Stimulated activated CD8-positive, alpha-beta memory T cell treated with anti-CD3 and anti-CD28 coated beads, Interleukin-15, amount 100 ng/mL, for 24 hours (primary cell): Measurements from ENCODE around the gene ASTN2.

ENCODE experiments used
- DNase-seq: peaks from one replicate; pipeline ENCODE4 v3.0.0-alpha.2; 2020; ENCODE audit warnings: low read depth

ASTN2 gene

GRCh38 chr9:116422119-116422979 lies 992.5 kb downstream of the ASTN2 start:
- no peak for DNase-seq

DNA sequence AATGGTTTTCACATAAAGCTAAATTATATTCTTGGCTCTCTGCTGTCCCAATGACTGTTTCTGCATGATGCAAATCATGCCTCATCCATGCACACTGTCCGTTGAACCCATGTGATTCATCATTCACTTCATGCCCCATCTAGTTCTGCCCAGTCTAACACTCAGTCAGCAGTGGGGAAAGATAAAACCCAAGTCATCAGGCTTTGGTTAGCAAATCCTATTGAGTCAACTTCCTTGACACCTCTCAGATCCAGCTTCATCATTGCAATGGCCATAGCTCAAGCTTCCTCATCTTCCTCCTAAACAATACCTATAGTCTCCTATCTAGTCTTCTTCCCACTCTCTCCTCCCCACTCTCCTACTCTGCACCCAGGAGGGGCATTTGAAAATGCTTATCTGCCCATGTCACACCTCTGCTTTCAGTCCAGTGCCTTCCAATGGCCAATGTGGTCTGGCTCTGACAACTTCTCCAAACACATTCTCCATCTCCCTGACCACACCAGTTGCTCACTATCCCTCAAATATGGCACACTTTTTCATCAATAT lies 993.8 kb downstream of the ASTN2 start:
- DNase-seq: no peak

DNA sequence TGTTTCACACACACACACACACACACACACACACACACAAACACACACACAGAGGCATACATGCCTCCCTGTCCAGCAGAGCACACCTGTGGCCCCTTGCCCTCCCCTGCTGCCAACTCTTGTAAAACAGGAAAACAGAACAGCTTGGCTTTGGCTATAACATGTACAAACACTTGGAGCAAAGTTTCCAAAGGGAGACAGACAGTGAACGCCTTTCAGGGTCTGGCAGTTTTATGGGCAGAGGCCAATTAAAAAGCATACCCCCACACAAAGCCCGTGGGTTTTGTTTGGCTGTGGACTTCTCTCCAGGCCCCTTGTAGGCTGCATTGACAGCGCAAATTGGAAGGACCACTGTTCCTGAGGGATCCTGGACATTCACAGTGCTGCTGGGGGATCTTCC lies 995.7 kb downstream of the ASTN2 start:
- DNase-seq: no peak

DNA sequence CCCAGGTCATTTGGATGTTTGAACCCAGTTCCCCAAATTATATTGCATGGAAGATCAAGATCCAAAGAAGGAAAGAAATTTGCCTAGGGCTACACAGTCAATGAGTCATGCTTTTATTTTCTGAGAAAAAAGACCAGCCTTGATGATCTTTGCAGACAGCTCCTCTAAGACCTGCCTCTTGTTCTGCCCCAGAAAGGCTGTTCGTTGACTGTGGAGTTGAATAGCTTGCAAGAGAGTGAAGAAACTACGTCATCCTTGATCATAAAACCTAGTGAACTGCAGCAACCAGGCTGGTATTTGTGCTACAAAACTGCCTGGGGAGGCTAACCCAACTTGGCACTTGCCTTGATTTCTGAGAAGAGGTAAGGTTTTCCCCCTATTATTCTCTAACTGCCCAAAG lies 997.4 kb downstream of the ASTN2 start:
- no peak for DNase-seq

- DNase-seq: no peak
Observed at GRCh38 chr9:116416421-116416820, 998.4 kb downstream of the ASTN2 start.

- no peak for DNase-seq
Observed at GRCh38 chr9:116414374-116414773, 1000.5 kb downstream of the ASTN2 start.

- DNase-seq: no peak
Observed at GRCh38 chr9:116411506-116411905, 1003.4 kb downstream of the ASTN2 start.

DNA sequence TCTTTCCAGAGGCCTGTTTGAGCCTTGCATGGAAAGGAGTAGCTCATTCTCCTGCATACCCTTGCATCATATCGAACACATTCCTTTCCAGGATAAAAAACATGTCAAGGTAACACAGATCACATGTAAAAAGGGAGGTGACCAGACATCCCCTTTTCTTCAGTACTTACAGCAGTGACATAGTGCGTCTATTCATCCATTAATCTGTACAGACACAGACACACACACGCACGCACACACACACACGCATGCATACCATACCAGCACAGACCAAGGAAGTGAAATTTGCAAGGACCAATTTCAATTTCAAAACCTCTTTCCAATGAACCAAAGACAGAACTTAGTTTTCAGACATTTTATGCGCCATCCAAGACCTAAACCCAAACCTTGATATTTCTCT lies 1005.2 kb downstream of the ASTN2 start:
- no peak for DNase-seq

DNA sequence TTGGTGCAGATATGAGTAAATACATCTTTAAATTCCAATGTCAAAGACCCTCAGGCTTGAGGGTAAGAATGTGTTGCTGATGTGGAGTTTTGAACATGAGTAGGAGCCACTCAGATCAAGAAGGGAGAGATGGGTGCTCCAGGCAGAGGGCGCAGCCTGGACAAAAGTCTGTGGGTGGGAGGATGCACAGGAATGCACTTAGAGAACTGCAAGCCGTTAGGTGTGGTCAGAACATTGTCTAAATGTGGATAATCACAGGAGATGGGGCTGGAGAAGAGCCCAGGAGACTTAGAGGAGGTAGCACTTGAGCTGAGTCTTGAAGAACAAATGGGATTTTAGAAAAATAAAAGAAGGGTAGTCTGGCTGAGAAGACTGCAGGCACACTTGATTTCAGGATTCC lies 1005.7 kb downstream of the ASTN2 start:
- no peak for DNase-seq

- DNase-seq: no peak
Observed at GRCh38 chr9:116406469-116406868, 1008.4 kb downstream of the ASTN2 start.

- DNase-seq: no peak
Observed at GRCh38 chr9:116405321-116405720, 1009.5 kb downstream of the ASTN2 start.

DNA sequence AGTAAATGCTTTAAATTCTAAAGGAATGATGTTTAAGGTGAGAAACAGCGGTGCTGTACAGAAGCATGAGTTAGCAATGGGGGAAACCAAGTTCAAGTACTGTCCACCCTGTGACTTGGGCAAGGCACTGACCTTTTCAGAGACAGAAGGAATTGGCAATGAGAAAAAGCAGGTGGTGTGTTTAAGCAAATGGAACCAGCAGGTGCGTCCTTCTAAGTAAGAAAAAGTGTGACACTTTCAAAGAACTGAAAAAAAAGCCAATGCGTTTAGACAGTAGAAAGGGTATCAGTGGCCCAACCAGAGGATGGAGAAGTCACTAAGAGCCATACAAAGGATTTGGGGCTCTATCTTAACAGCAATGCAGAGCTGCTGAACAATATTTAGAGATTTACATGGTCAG lies 1010.6 kb downstream of the ASTN2 start:
- no peak for DNase-seq

DNA sequence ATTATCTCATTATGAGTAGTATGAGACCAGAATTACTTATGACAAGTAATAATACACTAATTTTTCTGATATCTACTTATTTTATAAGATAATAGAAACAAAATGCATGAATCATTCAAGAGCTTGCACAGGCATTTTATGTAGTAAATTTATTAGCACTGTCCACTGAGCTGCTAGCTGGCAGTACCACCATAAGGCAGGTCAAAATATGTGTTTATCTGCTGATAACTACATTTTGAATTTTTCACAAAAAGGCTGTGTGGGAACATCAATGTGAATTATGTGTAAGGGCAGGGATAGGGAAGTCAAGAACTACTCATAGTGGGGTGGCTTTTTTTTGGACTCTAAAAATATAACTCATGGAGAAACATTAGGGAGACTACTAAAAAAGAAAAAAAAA lies 1011.7 kb downstream of the ASTN2 start:
- no peak for DNase-seq

DNA sequence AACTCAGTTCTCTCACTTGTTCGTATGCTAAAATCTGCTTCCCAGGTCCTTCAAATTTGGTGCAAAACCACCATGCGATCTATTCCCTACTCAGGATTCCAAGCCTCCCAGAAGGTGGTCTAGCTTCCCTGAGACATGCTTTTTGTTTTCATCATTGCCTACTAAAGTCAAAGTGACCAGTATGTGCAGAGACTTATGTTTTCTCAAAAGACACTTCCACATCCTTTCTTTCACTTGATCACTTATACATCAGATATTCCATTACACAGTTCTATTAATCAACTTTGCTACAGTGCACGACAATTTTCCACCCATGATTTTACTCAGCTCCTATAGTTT lies 1019.2 kb downstream of the ASTN2 start:
- DNase-seq: no peak

DNA sequence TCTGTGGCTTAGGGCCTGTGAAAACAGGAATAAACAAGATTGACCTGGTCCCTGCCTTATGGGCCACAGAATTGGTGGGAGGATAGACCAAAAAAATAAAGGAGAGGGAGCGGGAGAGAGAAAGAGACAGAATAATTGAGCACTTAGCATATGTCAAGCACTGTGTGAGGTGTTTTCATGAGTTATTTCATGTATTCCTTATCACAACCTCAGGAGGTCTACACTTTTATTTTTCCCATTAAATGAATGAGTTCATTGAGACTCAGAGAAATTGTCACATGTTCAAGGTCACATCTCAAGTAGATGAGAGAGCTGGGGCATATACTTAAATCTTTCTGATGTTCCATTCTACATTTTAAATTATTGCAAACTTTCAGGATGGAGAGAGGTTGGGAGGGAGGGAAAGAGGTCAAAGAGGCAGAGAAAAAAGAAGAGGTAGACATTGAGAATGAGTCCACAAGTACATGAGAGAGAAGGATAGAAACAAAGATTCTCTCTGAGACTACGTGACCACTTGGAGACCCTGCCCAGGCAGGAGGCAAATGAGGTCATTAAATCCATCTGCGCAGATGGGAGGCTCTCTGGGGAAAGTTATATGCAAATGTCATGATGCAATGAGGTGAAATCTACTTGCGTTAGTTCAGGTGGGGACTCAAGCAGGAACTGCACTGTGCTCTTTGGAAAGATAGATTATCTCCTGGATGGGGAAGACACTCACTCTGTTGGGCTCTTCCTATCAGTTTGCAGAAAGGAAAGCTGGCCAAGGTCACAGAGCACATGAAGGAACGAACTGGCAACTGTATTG lies 1019.8 kb downstream of the ASTN2 start:
- no peak for DNase-seq

DNA sequence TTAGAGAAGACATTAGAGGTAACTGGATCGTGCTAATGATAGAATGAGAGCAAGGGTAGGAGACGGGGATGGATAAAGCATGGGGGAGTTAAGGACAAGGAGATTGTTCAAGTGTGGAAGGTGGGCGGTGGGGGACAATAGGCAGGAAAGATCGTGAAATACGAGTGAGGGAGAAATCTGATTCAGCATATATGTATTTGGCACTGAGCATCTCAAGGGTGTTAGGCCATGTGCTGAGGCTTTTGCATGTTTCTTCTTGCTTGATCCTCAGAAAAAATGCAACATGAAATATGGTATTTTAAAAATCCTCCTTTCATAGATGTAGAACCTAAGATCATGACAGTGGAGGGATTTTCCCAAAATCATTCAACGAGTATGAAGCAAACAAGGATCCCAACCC lies 1020.8 kb downstream of the ASTN2 start:
- no peak for DNase-seq

DNA sequence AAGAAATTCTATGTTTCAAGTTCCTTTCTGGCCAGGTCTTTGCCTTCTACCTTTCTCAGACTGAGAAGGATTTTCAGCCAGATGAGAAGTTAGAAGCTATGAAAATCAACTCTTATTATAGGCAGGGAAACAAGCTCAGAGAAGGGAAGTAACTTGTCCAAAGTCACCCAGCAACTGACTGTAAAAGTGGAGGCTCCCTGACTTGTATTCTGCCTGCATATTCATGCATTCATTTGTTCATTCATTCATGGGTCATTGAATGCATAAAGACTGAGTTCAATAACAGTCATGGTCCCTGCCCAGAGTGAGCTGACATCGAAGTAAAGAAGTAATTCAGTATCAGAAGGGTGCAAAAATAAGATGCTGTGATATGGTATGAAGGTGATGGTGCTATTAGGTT lies 1021.7 kb downstream of the ASTN2 start:
- no peak for DNase-seq

GRCh38 chr9:116391306-116391900 lies 1023.5 kb downstream of the ASTN2 start:
- no peak for DNase-seq

GRCh38 chr9:116390303-116391228 lies 1024.3 kb downstream of the ASTN2 start:
- no peak for DNase-seq

- DNase-seq: no peak
Observed at GRCh38 chr9:116389541-116390302, 1025.1 kb downstream of the ASTN2 start.
